ENCODE measurements around the gene RPTOR. TPM values are rescaled to one million over a fixed set of nuclear protein-coding genes. Genes with fewer than 3 reads are reported as not detected.

Gene RPTOR
- total and polyA plus RNA-seq, 2 experiments from 2014 or later, result 6.6 to 16.1 TPM

- no peaks in the 10 kb centered on the region for H3K27me3 ChIP-seq (replicated peaks; ENCODE audit: insufficient read depth)
- DNase-seq, result no peak
- 97 to 98% methylated on average over 23 to 24 of the region's 24 CpGs for WGBS, 2 experiments (ENCODE audit: low coverage in 1 of 2, low lambda C conversion rate in 2 of 2, missing lambda C conversion rate in 2 of 2)
- no peaks in the 10 kb centered on the region for H3K9me3 ChIP-seq (ENCODE audit: low read depth)
- H3K4me3 ChIP-seq, result no peak overlapping the region
- no peaks in the 10 kb centered on the region; the same call in 1 of the 2 replicates for H3K79me2 ChIP-seq (ENCODE audit: insufficient read depth)
- no peaks in the 10 kb centered on the region for H3K9me2 ChIP-seq (ENCODE audit: insufficient read depth)
- H3K4me1 ChIP-seq (ENCODE audit: insufficient read depth), result no peaks in the 10 kb centered on the region
- H3K9ac ChIP-seq, result no peak overlapping the region
- H3K27ac ChIP-seq, result no peak overlapping the region
- TF ChIP-seq EZH2phosphoT487 (IDR thresholded peaks at IDR 0.05; ENCODE audit: insufficient read depth, low read depth), result no peak
- no peak for TF ChIP-seq EZH2 (IDR thresholded peaks at IDR 0.05; ENCODE audit: insufficient read depth, poor library complexity, severe bottlenecking)
- H3F3A ChIP-seq (ENCODE audit: insufficient read depth), result no peaks in the 10 kb centered on the region
- in situ Hi-C loops (cut with MboI), result no loop called here
- no peak overlapping the region for H2AFZ ChIP-seq
- no peak overlapping the region for H3K4me2 ChIP-seq (ENCODE audit: unreplicated experiment)
- H4K20me1 ChIP-seq (ENCODE audit: insufficient read depth), result no peaks in the 10 kb centered on the region
- no peaks in the 10 kb centered on the region for H3K36me3 ChIP-seq (ENCODE audit: low read depth)
Measured at GRCh38 chr17:80882926-80883685, 338.5 kb downstream of the RPTOR start.

DNA sequence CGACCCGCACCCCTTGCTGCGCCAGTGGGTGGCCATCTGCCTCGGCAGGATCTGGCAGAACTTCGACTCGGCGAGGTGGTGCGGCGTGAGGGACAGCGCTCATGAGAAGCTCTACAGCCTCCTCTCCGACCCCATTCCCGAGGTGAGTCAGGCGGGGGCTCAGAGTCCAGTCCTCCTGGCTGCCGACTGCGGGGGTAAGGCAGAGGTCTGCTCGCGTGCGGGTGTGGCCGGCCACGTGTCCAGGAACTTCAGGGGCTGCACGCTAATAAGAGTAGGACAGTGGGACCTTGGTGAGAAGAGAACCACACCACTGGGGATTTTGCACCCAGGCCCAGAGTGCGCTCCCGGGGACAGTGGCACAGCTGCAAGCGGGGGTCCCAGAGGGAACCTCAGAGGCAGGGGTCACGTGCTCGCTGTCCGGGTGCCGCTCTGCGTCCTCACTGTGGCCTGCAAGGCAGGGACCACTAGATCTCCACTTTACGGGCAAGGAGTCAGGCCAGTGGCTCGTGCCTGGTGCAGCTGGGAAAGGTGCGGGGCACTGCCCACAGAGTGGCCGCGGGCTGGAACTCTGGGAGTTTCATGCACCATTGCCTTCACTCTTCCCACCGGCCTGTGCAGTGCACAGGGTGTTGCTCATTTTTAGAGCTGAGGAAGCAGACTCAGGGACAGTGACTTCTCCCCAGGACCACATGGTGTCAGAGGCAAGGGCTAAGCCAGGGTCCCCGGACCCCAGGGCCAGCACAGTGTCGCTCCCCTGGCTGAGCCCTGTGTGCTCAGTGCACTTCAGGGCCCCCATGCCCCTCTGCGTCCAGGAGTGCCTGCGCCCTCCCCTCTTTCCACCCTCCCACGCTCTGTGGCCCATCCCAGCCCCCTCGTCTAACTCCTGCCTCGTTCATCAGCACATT is 339.4 kb downstream of the RPTOR start:
- H3K27ac ChIP-seq, result no peak overlapping the region

GRCh38 chr17:80884811-80885210 is 340.2 kb downstream of the RPTOR start:
- TF ChIP-seq EZH2phosphoT487 (IDR thresholded peaks at IDR 0.05; ENCODE audit: insufficient read depth, low read depth) (no peak), EZH2 (IDR thresholded peaks at IDR 0.05; ENCODE audit: insufficient read depth, poor library complexity, severe bottlenecking) (no peak)

More for the DNA sequence above, 339.4 kb downstream of the RPTOR start:
- in situ Hi-C loops (cut with MboI), result no loop called here
- Histone ChIP-seq H3K4me3 (no peak overlapping the region), H3K9me2 (ENCODE audit: insufficient read depth) (no peaks in the 10 kb centered on the region), H3K9ac (no peak overlapping the region), H3K4me1 (ENCODE audit: insufficient read depth) (no peaks in the 10 kb centered on the region), H3K9me3 (ENCODE audit: low read depth) (no peaks in the 10 kb centered on the region), H3K36me3 (ENCODE audit: low read depth) (no peaks in the 10 kb centered on the region), H3F3A (ENCODE audit: insufficient read depth) (no peaks in the 10 kb centered on the region), H3K79me2 (ENCODE audit: insufficient read depth) (no peaks in the 10 kb centered on the region; the same call in 1 of the 2 replicates), H3K27me3 (replicated peaks; ENCODE audit: insufficient read depth) (no peaks in the 10 kb centered on the region), H4K20me1 (ENCODE audit: insufficient read depth) (no peaks in the 10 kb centered on the region), H3K4me2 (ENCODE audit: unreplicated experiment) (no peak overlapping the region), H2AFZ (no peak overlapping the region)
- DNase-seq, result no peak
- WGBS, 2 experiments (ENCODE audit: low coverage in 1 of 2, low lambda C conversion rate in 2 of 2, missing lambda C conversion rate in 2 of 2), result 93 to 94% methylated on average over 35 to 42 of the region's 42 CpGs
- TF ChIP-seq EZH2phosphoT487 (IDR thresholded peaks at IDR 0.05; ENCODE audit: insufficient read depth, low read depth), result no peak
- TF ChIP-seq EZH2 (IDR thresholded peaks at IDR 0.05; ENCODE audit: insufficient read depth, poor library complexity, severe bottlenecking), result no peak

DNA sequence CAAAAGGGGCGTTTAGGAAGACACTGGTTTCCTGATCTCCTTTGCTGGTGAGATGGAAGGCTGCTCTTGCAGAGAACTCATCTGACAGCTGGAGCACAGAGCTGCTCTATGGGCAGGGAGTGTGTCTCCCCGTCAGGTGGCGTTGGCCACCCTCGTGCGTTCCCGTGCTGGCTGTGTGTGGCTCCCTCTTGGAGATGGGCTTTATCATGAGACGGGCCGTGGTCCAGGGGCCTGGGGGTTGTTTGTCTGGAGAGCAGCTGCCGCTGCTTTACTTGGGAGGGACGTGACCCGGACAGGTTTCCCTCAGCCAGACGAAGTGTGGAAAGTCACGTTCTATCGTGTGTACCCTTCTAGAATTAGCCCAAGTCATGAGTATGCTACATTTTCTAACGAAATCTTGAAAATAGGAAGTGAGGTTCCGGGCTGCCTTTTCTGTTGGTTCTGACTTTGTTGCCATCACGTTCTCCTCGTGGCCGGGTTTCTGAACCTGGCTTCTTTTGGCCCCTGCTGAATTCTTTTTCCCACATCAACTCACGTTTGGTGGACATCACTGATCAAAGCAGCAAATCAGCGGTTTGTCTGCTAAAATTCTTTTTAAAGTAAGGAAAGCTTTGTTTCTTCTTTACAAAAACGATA is 341.4 kb downstream of the RPTOR start:
- no peak overlapping the region for H3K4me2 ChIP-seq (ENCODE audit: unreplicated experiment)
- in situ Hi-C loops (cut with MboI), result no loop called here
- H2AFZ ChIP-seq, result no peak overlapping the region
- no peaks in the 10 kb centered on the region for H4K20me1 ChIP-seq (ENCODE audit: insufficient read depth)
- WGBS, 2 experiments (ENCODE audit: low coverage in 1 of 2, low lambda C conversion rate in 2 of 2, missing lambda C conversion rate in 2 of 2), result 95% methylated on average over 20 to 22 of the region's 22 CpGs
- no peak for DNase-seq
- no peaks in the 10 kb centered on the region; the same call in 1 of the 2 replicates for H3K79me2 ChIP-seq (ENCODE audit: insufficient read depth)
- no peak overlapping the region for H3K27ac ChIP-seq
- H3K36me3 ChIP-seq (ENCODE audit: low read depth), result no peaks in the 10 kb centered on the region
- H3K9ac ChIP-seq, result no peak overlapping the region
- peaks cover 5% of the 10 kb centered on the region for H3K4me1 ChIP-seq (ENCODE audit: insufficient read depth)
- no peaks in the 10 kb centered on the region for H3K27me3 ChIP-seq (replicated peaks; ENCODE audit: insufficient read depth)
- TF ChIP-seq EZH2phosphoT487 (IDR thresholded peaks at IDR 0.05; ENCODE audit: insufficient read depth, low read depth), result no peak
- TF ChIP-seq EZH2 (IDR thresholded peaks at IDR 0.05; ENCODE audit: insufficient read depth, poor library complexity, severe bottlenecking), result no peak
- H3F3A ChIP-seq (ENCODE audit: insufficient read depth), result peaks cover 8% of the 10 kb centered on the region; the same call in 1 of the 2 replicates
- H3K9me3 ChIP-seq (ENCODE audit: low read depth), result no peaks in the 10 kb centered on the region
- no peaks in the 10 kb centered on the region for H3K9me2 ChIP-seq (ENCODE audit: insufficient read depth)
- no peak overlapping the region for H3K4me3 ChIP-seq

More at GRCh38 chr17:80884811-80885210, 340.2 kb downstream of the RPTOR start:
- Histone ChIP-seq H3K4me2 (ENCODE audit: unreplicated experiment) (no peak overlapping the region), H3K9me3 (ENCODE audit: low read depth) (no peaks in the 10 kb centered on the region), H4K20me1 (ENCODE audit: insufficient read depth) (no peaks in the 10 kb centered on the region), H3K27me3 (replicated peaks; ENCODE audit: insufficient read depth) (no peaks in the 10 kb centered on the region), H3K79me2 (ENCODE audit: insufficient read depth) (no peaks in the 10 kb centered on the region; the same call in 1 of the 2 replicates), H3K4me3 (no peak overlapping the region), H3K27ac (no peak overlapping the region), H3K4me1 (ENCODE audit: insufficient read depth) (no peaks in the 10 kb centered on the region), H3F3A (ENCODE audit: insufficient read depth) (no peaks in the 10 kb centered on the region), H2AFZ (no peak overlapping the region), H3K9me2 (ENCODE audit: insufficient read depth) (no peaks in the 10 kb centered on the region), H3K9ac (no peak overlapping the region), H3K36me3 (ENCODE audit: low read depth) (no peaks in the 10 kb centered on the region)
- DNase-seq, result no peak
- 97 to 98% methylated on average over 18 to 22 of the region's 22 CpGs for WGBS, 2 experiments (ENCODE audit: low coverage in 1 of 2, low lambda C conversion rate in 2 of 2, missing lambda C conversion rate in 2 of 2)
- in situ Hi-C loops (cut with MboI), result no loop called here
